Fibroblast of skin of back (primary cell): ENCODE results near the gene TUBGCP6.
A peak's percentile ranks its signal among the peaks of the same experiment; 100 is the strongest.

ENCODE experiments used
- DNase-seq: peaks from one replicate; pipeline ENCODE4 v3.0.0-alpha.2; 2013

Gene TUBGCP6

GRCh38 chr22:50262973-50263617 lies 18.3 kb upstream of the TUBGCP6 start:
- DNase-seq = no peak

GRCh38 chr22:50262460-50262911 lies 17.7 kb upstream of the TUBGCP6 start:
- DNase-seq = no peak

- peak; percentile 51 for DNase-seq
These were observed 17.0 kb upstream of the TUBGCP6 start, which contains the start of gene MAPK12 for GRCh38 chr22:50261615-50262459. Gene MAPK12 (minus strand): TSS chr22:50261683. CDS start chr22:50261509, 174 bp downstream.

- peak; percentile 73 for DNase-seq
These were observed 16.2 kb upstream of the TUBGCP6 start for GRCh38 chr22:50260801-50261614.

- no peak for DNase-seq
These were observed 15.6 kb upstream of the TUBGCP6 start for GRCh38 chr22:50260434-50260800.

- no peak for DNase-seq
These were observed 14.5 kb upstream of the TUBGCP6 start for GRCh38 chr22:50259302-50259701.

- no peak for DNase-seq
These were observed 13.8 kb upstream of the TUBGCP6 start for GRCh38 chr22:50258361-50259292.

GRCh38 chr22:50257451-50258360 lies 12.9 kb upstream of the TUBGCP6 start:
- no peak for DNase-seq

- no peak for DNase-seq
These were observed 12.2 kb upstream of the TUBGCP6 start for GRCh38 chr22:50257041-50257440.

- no peak for DNase-seq
These were observed 11.5 kb upstream of the TUBGCP6 start for GRCh38 chr22:50256258-50256862.

GRCh38 chr22:50255607-50256006 lies 10.8 kb upstream of the TUBGCP6 start:
- no peak for DNase-seq

GRCh38 chr22:50255099-50255498 lies 10.3 kb upstream of the TUBGCP6 start:
- DNase-seq = no peak

GRCh38 chr22:50253941-50254340 lies 9.1 kb upstream of the TUBGCP6 start:
- no peak for DNase-seq

GRCh38 chr22:50253046-50253915 lies 8.5 kb upstream of the TUBGCP6 start:
- DNase-seq = no peak

- DNase-seq = peak; percentile 65
These were observed 7.5 kb upstream of the TUBGCP6 start for GRCh38 chr22:50252082-50253045.

GRCh38 chr22:50251477-50252081 lies 6.8 kb upstream of the TUBGCP6 start:
- no peak for DNase-seq
